Naive thymus-derived CD4-positive, alpha-beta T cell (primary cell): ENCODE data around the gene ETFB. TPM values are rescaled to one million over a fixed set of nuclear protein-coding genes. Genes with fewer than 3 reads are reported as not detected.

Source experiments
- ATAC-seq: fragments of 150-1000 bp; cut with Tn5 transposase; 2 replicates; pipeline ENCODE4 v1.10.0; 2021; ENCODE audit warnings: mild to moderate bottlenecking, moderate library complexity
- CTCF ChIA-PET: fragments of 350-600 bp; sonication (Branson Sonifier 250); formaldehyde crosslinking; loops from one replicate; lab custom pipeline; 2021; ENCODE audit warnings: antibody characterized with exemption; lab: Charles Lee
- POLR2A ChIA-PET: fragments of 350-600 bp; sonication (Branson Sonifier 250); formaldehyde crosslinking; loops from one replicate; lab custom pipeline; 2021; ENCODE audit warnings: antibody characterized with exemption, inconsistent platforms; lab: Charles Lee
- DNase-seq, 9 donors: peaks; one replicate each; pipeline versions ENCODE4 v3.0.0 to v3.0.0-alpha.2; 2020 to 2022; ENCODE audit warnings: mixed read lengths in 1 of 9
- H3K27ac ChIP-seq: one replicate; pipeline ENCODE4 v1.7.0; 2013; ENCODE audit warnings: mild to moderate bottlenecking, low read depth, low read length, moderate library complexity
- H3K27me3 ChIP-seq, 2 donors: one replicate each; pipeline ENCODE4 v1.7.0; 2013; ENCODE audit warnings: low read length in 2 of 2, mild to moderate bottlenecking in 2 of 2, moderate library complexity in 2 of 2; ENCODE audit not compliant: control insufficient read depth in 2 of 2, insufficient read depth in 2 of 2
- H3K36me3 ChIP-seq, 3 experiments: 1 replicate in 2 of 3; 2 replicates in 1 of 3; pipeline ENCODE4 v1.7.0; 2013; ENCODE audit warnings: low read length in 3 of 3, mild to moderate bottlenecking in 3 of 3, moderate library complexity in 1 of 3; ENCODE audit not compliant: insufficient read depth in 3 of 3, control insufficient read depth in 2 of 3
- H3K4me1 ChIP-seq, 2 donors: one replicate each; pipeline ENCODE4 v1.7.0; 2013; ENCODE audit warnings: low read length in 2 of 2, mild to moderate bottlenecking in 2 of 2, moderate library complexity in 1 of 2; ENCODE audit not compliant: control insufficient read depth in 2 of 2, insufficient read depth in 2 of 2
- H3K4me3 ChIP-seq: 2 replicates; pipeline ENCODE4 v1.7.0; 2013; ENCODE audit warnings: mild to moderate bottlenecking, low read length
- H3K9me3 ChIP-seq, 3 experiments: 1 replicate in 2 of 3; 2 replicates in 1 of 3; pipeline ENCODE4 v1.7.0; 2013; ENCODE audit warnings: low read length in 3 of 3; ENCODE audit not compliant: control insufficient read depth in 2 of 3
- H3K27ac Mint-ChIP-seq, 9 donors: one replicate each; pipeline ENCODE4 v1.8.0; 2020 to 2022; ENCODE audit warnings: mixed read lengths in 9 of 9, mild to moderate bottlenecking in 8 of 9, moderate library complexity in 5 of 9, inconsistent platforms in 2 of 9
- H3K27me3 Mint-ChIP-seq, 5 donors: one replicate each; pipeline ENCODE4 v1.8.0; 2021 to 2022; ENCODE audit warnings: mixed read lengths in 5 of 5, mild to moderate bottlenecking in 1 of 5
- H3K36me3 Mint-ChIP-seq, 5 donors: one replicate each; pipeline ENCODE4 v1.8.0; 2020 to 2022; ENCODE audit warnings: mixed read lengths in 5 of 5, mild to moderate bottlenecking in 3 of 5, inconsistent platforms in 1 of 5
- H3K4me1 Mint-ChIP-seq, 7 donors: one replicate each; pipeline ENCODE4 v1.8.0; 2020 to 2022; ENCODE audit warnings: mixed read lengths in 7 of 7, mild to moderate bottlenecking in 3 of 7, inconsistent platforms in 1 of 7
- H3K4me3 Mint-ChIP-seq, 10 donors: one replicate each; pipeline ENCODE4 v1.8.0; 2020 to 2022; ENCODE audit warnings: mild to moderate bottlenecking in 10 of 10, mixed read lengths in 10 of 10, moderate library complexity in 6 of 10, inconsistent platforms in 2 of 10
- H3K9me3 Mint-ChIP-seq, 11 donors: one replicate each; pipeline ENCODE4 v1.8.0; 2020 to 2022; ENCODE audit warnings: mixed read lengths in 11 of 11, mild to moderate bottlenecking in 4 of 11, inconsistent platforms in 1 of 11, moderate library complexity in 1 of 11
- intact Hi-C, 2 donors: fragments of 100-400 bp; cut with micrococcal nuclease; formaldehyde crosslinking; loops; one replicate each; pipeline ENCODE4 v1.15.1; 2023
- polyA plus RNA-seq, 2 donors: library from polyadenylated mRNA; unstranded; fragments of 300-500 nt; fragmentation: Illumina TruSeq; gene quantifications; one replicate each; pipeline ENCODE4 v1.2.3, GENCODE V29; 2021
- total RNA-seq, 6 experiments: library from RNA in 5 of 6; stranded (reverse) in 5 of 6; gene quantifications; 1 replicate in 5 of 6; 2 replicates in 1 of 6; pipeline ENCODE4 v1.2.3 and lab custom pipeline; 2021 to 2026

The ETFB gene
- total and polyA plus RNA-seq, 7 experiments from 2014 or later: 31.8 to 90.3 (median 51.0) TPM

GRCh38 chr19:51325161-51325976, 40.8 kb downstream of the ETFB start:
- Histone ChIP-seq H3K9me3 (no peaks in the 10 kb centered on the region), H3K27me3 (peaks cover 0 to 14% of the 10 kb centered on the region in 2 donors), H3K36me3 (no peaks in the 10 kb centered on the region), H3K27ac (no peak overlapping the region), H3K4me3 (no peak overlapping the region), H3K4me1 (peaks cover 0 to 3% of the 10 kb centered on the region in 2 donors)
- H3K27me3 Mint-ChIP-seq: peaks cover 43 to 80% (median 58%) of the 10 kb centered on the region in 5 donors
- peaks cover 0 to 10% (median 5%) of the 10 kb centered on the region in 7 donors for H3K4me1 Mint-ChIP-seq
- H3K9me3 Mint-ChIP-seq: peaks cover 0 to 5% (median 0%) of the 10 kb centered on the region in 11 donors
- H3K36me3 Mint-ChIP-seq: peaks cover 0 to 4% (median 0%) of the 10 kb centered on the region in 5 donors
- CTCF ChIA-PET: no interaction called here
- intact Hi-C loops: no loop called here
- POLR2A ChIA-PET: no interaction called here
- DNase-seq: no peak
- peak overlapping the region in 1 of 10 donors; percentile 38 for H3K4me3 Mint-ChIP-seq
- peak; percentile 49 for ATAC-seq
- no peak overlapping the region for H3K27ac Mint-ChIP-seq

DNA sequence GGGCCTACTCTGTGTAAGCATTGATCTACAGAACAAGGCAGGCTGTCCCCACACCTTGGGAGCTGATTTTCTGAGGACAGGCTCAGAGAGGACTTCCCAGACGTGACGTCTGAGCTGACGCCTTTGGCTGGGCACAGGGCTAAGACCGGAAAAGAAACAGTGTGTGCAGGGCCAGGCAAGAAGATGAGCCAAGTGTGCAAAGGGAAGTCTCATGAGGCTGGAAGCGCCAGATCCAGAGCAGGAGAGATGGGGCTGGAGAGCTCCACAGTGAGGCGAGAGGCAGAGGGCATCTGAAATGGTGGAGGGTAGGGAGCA, 42.1 kb downstream of the ETFB start:
- ATAC-seq (no peak), DNase-seq (no peak)
- Mint-ChIP-seq H3K27me3 (peaks cover 38 to 72% (median 53%) of the 10 kb centered on the region in 5 donors), H3K36me3 (peaks cover 0 to 4% (median 0%) of the 10 kb centered on the region in 5 donors), H3K4me3 (peak overlapping the region in 1 of 10 donors; percentile 22), H3K4me1 (peaks cover 0 to 10% (median 5%) of the 10 kb centered on the region in 7 donors), H3K9me3 (peaks cover 0 to 5% (median 0%) of the 10 kb centered on the region in 11 donors), H3K27ac (no peak overlapping the region)
- ChIA-PET CTCF (no interaction called here), POLR2A (no interaction called here)
- no peak overlapping the region for H3K27ac ChIP-seq
- H3K4me3 ChIP-seq: no peak overlapping the region
- no peaks in the 10 kb centered on the region for H3K9me3 ChIP-seq
- peaks cover 0 to 11% of the 10 kb centered on the region in 2 donors for H3K27me3 ChIP-seq
- intact Hi-C loops: no loop called here
- H3K36me3 ChIP-seq: no peaks in the 10 kb centered on the region
- peaks cover 0 to 3% of the 10 kb centered on the region in 2 donors for H3K4me1 ChIP-seq

- intact Hi-C loops: no loop called here
- ChIA-PET CTCF (no interaction called here), POLR2A (no interaction called here)
- Histone ChIP-seq H3K27ac (no peak overlapping the region), H3K4me1 (peaks cover 0 to 3% of the 10 kb centered on the region in 2 donors), H3K36me3 (no peaks in the 10 kb centered on the region), H3K4me3 (no peak overlapping the region), H3K27me3 (peaks cover 0 to 8% of the 10 kb centered on the region in 2 donors), H3K9me3 (no peaks in the 10 kb centered on the region)
- DNase-seq: no peak
- H3K36me3 Mint-ChIP-seq: peaks cover 0 to 4% (median 0%) of the 10 kb centered on the region in 5 donors
- no peak overlapping the region for H3K27ac Mint-ChIP-seq
- peaks cover 0 to 5% (median 0%) of the 10 kb centered on the region in 11 donors for H3K9me3 Mint-ChIP-seq
- H3K4me3 Mint-ChIP-seq: no peak overlapping the region
- no peak for ATAC-seq
- H3K4me1 Mint-ChIP-seq: peaks cover 0 to 10% (median 5%) of the 10 kb centered on the region in 7 donors
- H3K27me3 Mint-ChIP-seq: peaks cover 35 to 70% (median 54%) of the 10 kb centered on the region in 5 donors
Measured at GRCh38 chr19:51323481-51324166, 42.6 kb downstream of the ETFB start.

- no peaks in the 10 kb centered on the region for H3K9me3 ChIP-seq
- intact Hi-C loops: no loop called here
- POLR2A ChIA-PET: no interaction called here
- Mint-ChIP-seq H3K36me3 (peaks cover 0 to 4% (median 0%) of the 10 kb centered on the region in 5 donors), H3K4me1 (peaks cover 0 to 7% (median 0%) of the 10 kb centered on the region in 7 donors), H3K9me3 (peaks cover 0 to 6% (median 0%) of the 10 kb centered on the region in 11 donors), H3K27ac (no peak overlapping the region), H3K27me3 (peaks cover 25 to 57% (median 55%) of the 10 kb centered on the region in 5 donors), H3K4me3 (no peak overlapping the region)
- no peaks in the 10 kb centered on the region for H3K36me3 ChIP-seq
- no peaks in the 10 kb centered on the region for H3K27me3 ChIP-seq
- ATAC-seq (no peak), DNase-seq (no peak)
- H3K4me3 ChIP-seq: no peak overlapping the region
- H3K27ac ChIP-seq: no peak overlapping the region
- CTCF ChIA-PET: no interaction called here
- H3K4me1 ChIP-seq: no peaks in the 10 kb centered on the region
Measured at GRCh38 chr19:51321799-51322198, 44.4 kb downstream of the ETFB start.

DNA sequence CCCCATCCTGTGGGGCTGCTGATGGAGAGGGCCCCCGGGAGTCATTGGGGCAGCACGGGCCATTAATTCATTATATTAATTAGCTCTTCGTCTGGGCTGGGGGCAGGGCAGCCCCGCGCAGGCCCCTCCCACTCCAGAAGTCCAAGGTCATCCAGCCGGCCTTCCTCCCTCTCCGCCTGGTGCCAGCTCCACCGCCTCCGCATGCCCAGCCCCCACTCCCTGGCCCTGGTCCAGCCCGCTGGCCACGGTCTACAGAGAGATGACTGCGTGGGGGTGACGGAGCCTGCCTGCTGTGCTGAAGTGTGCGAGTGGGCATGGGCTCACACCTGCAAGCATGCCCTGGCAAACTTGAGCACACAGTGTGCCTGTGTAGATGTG, 45.9 kb downstream of the ETFB start:
- Histone ChIP-seq H3K36me3 (no peaks in the 10 kb centered on the region), H3K9me3 (no peaks in the 10 kb centered on the region), H3K27ac (no peak overlapping the region), H3K27me3 (no peaks in the 10 kb centered on the region), H3K4me1 (no peaks in the 10 kb centered on the region), H3K4me3 (no peak overlapping the region)
- intact Hi-C loops: no loop called here
- DNase-seq: no peak
- no peak overlapping the region for H3K27ac Mint-ChIP-seq
- peaks cover 10 to 51% (median 44%) of the 10 kb centered on the region in 5 donors for H3K27me3 Mint-ChIP-seq
- peaks cover 0 to 1% (median 0%) of the 10 kb centered on the region in 7 donors for H3K4me1 Mint-ChIP-seq
- peaks cover 0 to 4% (median 2%) of the 10 kb centered on the region in 5 donors for H3K36me3 Mint-ChIP-seq
- H3K4me3 Mint-ChIP-seq: no peak overlapping the region
- POLR2A ChIA-PET: no interaction called here
- H3K9me3 Mint-ChIP-seq: peaks cover 0 to 8% (median 3%) of the 10 kb centered on the region in 11 donors
- no peak for ATAC-seq
- CTCF ChIA-PET: no interaction called here

DNA sequence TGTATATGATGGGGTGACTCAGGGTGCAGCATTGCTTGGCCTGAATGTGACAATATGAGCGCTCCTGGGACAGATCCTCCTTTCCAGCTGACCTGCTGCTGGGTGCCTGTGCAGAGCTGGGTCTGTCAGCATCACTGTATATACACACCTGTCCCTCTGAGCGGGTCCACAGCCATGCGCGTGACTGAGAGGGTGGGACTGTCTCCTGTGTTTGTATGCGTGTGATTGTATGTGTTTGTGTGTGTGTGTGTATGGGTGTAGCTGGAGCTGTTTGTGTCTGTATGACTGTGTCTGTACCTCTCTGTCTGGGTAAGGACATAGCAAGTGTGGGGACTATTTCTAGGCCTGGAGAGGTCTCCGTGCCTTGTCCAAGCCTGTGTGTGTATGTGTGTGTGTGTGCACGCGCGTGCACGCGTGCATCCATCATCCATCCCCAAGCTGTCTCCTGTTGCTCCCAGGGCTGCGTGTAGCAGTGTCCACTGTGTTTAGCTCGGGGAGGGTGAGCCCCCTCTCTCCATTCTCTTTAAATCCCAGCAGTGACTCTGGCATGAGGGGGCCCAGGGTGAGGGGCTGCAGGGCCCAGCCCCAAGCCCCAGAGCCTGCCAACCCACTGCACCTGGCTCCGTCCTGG, 46.4 kb downstream of the ETFB start:
- H3K36me3 ChIP-seq: no peaks in the 10 kb centered on the region
- H3K27me3 Mint-ChIP-seq: peaks cover 9 to 54% (median 44%) of the 10 kb centered on the region in 5 donors
- peaks cover 0 to 2% (median 0%) of the 10 kb centered on the region in 7 donors for H3K4me1 Mint-ChIP-seq
- H3K36me3 Mint-ChIP-seq: peaks cover 0 to 8% (median 4%) of the 10 kb centered on the region in 5 donors
- no peaks in the 10 kb centered on the region for H3K4me1 ChIP-seq
- H3K27me3 ChIP-seq: no peaks in the 10 kb centered on the region
- H3K27ac Mint-ChIP-seq: no peak overlapping the region
- ATAC-seq (no peak), DNase-seq (no peak)
- intact Hi-C loops: no loop called here
- CTCF ChIA-PET: no interaction called here
- no peaks in the 10 kb centered on the region for H3K9me3 ChIP-seq
- no peak overlapping the region for H3K4me3 Mint-ChIP-seq
- H3K9me3 Mint-ChIP-seq: peaks cover 0 to 11% (median 5%) of the 10 kb centered on the region in 11 donors
- POLR2A ChIA-PET: no interaction called here
- H3K4me3 ChIP-seq: no peak overlapping the region
- no peak overlapping the region for H3K27ac ChIP-seq
